GM12891 (cell line): ENCODE results near the gene ARHGAP26.

ENCODE experiments used
- POLR2A ChIP-seq: IDR thresholded peaks from 2 replicates; pipeline ENCODE4 v1.6.1; 2011; ENCODE audit warnings: low read depth, low read length, control low read depth
- POLR2AphosphoS5 ChIP-seq: IDR thresholded peaks from 2 replicates; pipeline ENCODE4 v1.6.1; 2011; ENCODE audit warnings: low read depth, low read length, control low read depth
- SPI1 ChIP-seq: IDR thresholded peaks from 2 replicates; pipeline ENCODE4 v1.6.1; 2011; ENCODE audit warnings: low read depth, low read length, control low read depth
- TAF1 ChIP-seq: IDR thresholded peaks from 2 replicates; pipeline ENCODE4 v1.6.1; 2011; ENCODE audit warnings: low read depth, low read length, control low read depth

GRCh38 chr5:143214890-143215289 is 444.7 kb downstream of the ARHGAP26 start:
- TF ChIP-seq POLR2AphosphoS5 = no peak
- no peak for TF ChIP-seq POLR2A
- no peak for TF ChIP-seq TAF1
- no peak for TF ChIP-seq SPI1
